Suprapubic skin (tissue), 4 donors: ENCODE measurements around the gene IFIH1. TPM values are rescaled to one million over a fixed set of nuclear protein-coding genes. Genes with fewer than 3 reads are reported as not detected.

Experiments
- DNase-seq, 2 donors: peaks; one replicate each; pipeline ENCODE4 v3.0.0-alpha.2; 2019; ENCODE audit warnings: low spot score in 2 of 2
- H3K27ac ChIP-seq: fragments of 200-600 bp; sonication (generic); one replicate; pipeline ENCODE4 v1.5.1; 2019
- H3K27me3 ChIP-seq: fragments of 200-600 bp; sonication (generic); one replicate; pipeline ENCODE4 v1.5.1; 2019
- H3K36me3 ChIP-seq: fragments of 200-600 bp; sonication (generic); one replicate; pipeline ENCODE4 v1.5.1; 2019
- H3K4me1 ChIP-seq: fragments of 200-600 bp; sonication (generic); one replicate; pipeline ENCODE4 v1.5.1; 2019
- H3K4me3 ChIP-seq: fragments of 200-600 bp; sonication (generic); one replicate; pipeline ENCODE4 v1.5.1; 2019; ENCODE audit warnings: mild to moderate bottlenecking
- H3K9me3 ChIP-seq: fragments of 200-600 bp; sonication (generic); one replicate; pipeline ENCODE4 v1.5.1; 2019
- EP300 ChIP-seq: sonication (generic); formaldehyde crosslinking; IDR thresholded peaks from one replicate; pipeline ENCODE4 v1.6.1; 2017; ENCODE audit warnings: antibody characterized with exemption
- POLR2A ChIP-seq, 2 donors: fragments of 450-650 bp; IDR thresholded peaks; one replicate each; pipeline ENCODE4 v1.6.1; 2017; ENCODE audit warnings: antibody characterized with exemption in 2 of 2, mild to moderate bottlenecking in 2 of 2, moderate library complexity in 2 of 2
- POLR2AphosphoS5 ChIP-seq, 3 donors: sonication (generic); formaldehyde crosslinking; IDR thresholded peaks; one replicate each; pipeline ENCODE4 v1.6.1; 2017; ENCODE audit warnings: antibody characterized with exemption in 3 of 3
- WGBS: methylation state at CpG from one replicate; pipeline ENCODE4 v1.1.5; 2018; 5-methylcytosine and 5-hydroxymethylcytosine counted together
- total RNA-seq, 4 donors: library from RNA; depleted of rRNA; stranded (reverse); fragments of >200 nt; gene quantifications; one replicate each; pipeline ENCODE4 v1.1.0, GENCODE V29; 2016
- TF ChIP-seq, protein P1 (sequence below), 2 donors: fragments of 200-600 bp in 1 of 2; fragments of 450-650 bp in 1 of 2; sonication (generic) in 1 of 2; IDR thresholded peaks; one replicate each; pipeline ENCODE4 v1.5.1; 2016 to 2019; ENCODE audit warnings: antibody characterized with exemption in 2 of 2, mild to moderate bottlenecking in 1 of 2, moderate library complexity in 1 of 2

Gene IFIH1
- total RNA-seq, 4 donors from 2014 or later, result 8.7 to 20.7 (median 16.2) TPM

DNA sequence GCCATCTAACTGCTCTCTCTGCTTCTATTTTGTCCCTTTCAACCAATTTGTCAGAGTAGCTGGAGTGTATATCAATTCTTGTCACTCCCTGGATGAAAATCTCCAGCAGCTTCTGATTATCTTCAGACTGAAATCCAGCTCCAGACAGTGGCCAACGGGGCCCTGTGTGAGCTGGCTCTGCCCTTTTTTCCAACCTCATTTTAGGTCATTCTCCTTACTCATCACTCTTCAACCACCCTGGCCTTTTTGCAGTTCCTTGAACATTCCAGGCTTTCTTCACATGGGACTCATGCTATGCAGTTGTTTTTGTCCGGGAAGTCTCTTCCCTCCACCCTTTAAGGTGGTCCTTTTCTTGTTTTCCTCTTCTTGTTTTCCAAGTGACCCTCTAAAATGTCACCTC lies 59.8 kb downstream of the IFIH1 start:
- Histone ChIP-seq H3K36me3 (no peaks in the 10 kb centered on the region), H3K9me3 (no peaks in the 10 kb centered on the region), H3K27ac (peak overlapping the region; percentile 21), H3K27me3 (no peaks in the 10 kb centered on the region), H3K4me1 (peaks cover 17% of the 10 kb centered on the region), H3K4me3 (no peak overlapping the region)
- DNase-seq, result no peak
- 52% methylated on average over 2 of the region's 2 CpGs for WGBS
- TF ChIP-seq POLR2A (IDR thresholded peaks at IDR 0.05), result no peak
- TF ChIP-seq EP300, result no peak
- no peak for TF ChIP-seq POLR2AphosphoS5 (IDR thresholded peaks at IDR 0.05)
- TF ChIP-seq, protein P1, sequence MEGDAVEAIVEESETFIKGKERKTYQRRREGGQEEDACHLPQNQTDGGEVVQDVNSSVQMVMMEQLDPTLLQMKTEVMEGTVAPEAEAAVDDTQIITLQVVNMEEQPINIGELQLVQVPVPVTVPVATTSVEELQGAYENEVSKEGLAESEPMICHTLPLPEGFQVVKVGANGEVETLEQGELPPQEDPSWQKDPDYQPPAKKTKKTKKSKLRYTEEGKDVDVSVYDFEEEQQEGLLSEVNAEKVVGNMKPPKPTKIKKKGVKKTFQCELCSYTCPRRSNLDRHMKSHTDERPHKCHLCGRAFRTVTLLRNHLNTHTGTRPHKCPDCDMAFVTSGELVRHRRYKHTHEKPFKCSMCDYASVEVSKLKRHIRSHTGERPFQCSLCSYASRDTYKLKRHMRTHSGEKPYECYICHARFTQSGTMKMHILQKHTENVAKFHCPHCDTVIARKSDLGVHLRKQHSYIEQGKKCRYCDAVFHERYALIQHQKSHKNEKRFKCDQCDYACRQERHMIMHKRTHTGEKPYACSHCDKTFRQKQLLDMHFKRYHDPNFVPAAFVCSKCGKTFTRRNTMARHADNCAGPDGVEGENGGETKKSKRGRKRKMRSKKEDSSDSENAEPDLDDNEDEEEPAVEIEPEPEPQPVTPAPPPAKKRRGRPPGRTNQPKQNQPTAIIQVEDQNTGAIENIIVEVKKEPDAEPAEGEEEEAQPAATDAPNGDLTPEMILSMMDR (IDR thresholded peaks at IDR 0.05), result no peak

DNA sequence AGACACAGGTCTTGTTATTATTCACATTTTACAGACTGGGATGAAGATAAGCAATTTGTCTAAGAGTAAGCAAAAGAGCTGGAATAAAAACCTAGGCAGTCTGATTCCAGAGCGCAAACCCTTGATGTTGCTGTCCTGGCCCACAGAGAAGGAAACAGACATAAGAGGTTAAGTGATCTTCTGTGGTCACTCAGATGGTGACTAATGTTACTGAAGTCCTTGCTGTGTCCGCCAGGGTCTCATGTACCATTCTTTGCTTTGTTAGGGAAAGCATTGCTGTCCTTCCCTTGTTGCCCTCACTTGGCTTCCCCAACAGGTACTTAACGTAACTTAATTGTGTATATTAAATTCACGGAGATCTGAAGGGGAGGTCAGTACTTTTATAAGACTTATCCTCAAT lies 60.3 kb downstream of the IFIH1 start:
- no peak for TF ChIP-seq POLR2AphosphoS5 (IDR thresholded peaks at IDR 0.05)
- TF ChIP-seq, protein P1 (IDR thresholded peaks at IDR 0.05), result no peak
- H3K27ac ChIP-seq, result peak overlapping the region; percentile 21
- no peaks in the 10 kb centered on the region for H3K27me3 ChIP-seq

DNA sequence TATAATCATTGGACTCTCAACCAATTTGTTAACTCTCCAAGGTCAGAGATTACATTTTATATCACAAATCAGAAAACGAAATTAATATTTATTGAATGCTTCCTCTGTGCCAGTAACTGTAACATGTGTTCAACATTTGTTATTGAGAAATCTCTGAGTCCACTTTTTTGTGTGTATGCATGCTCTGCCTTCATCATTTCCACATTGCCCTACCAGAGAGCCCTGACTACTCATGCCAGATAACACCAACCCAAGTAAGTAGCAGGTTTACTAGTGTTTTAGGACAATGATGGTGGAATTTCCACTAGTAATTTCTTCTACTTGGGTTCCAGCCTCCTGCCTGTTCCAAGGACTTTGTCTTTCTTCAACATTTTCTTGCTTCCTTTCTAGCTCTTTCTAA lies 61.1 kb downstream of the IFIH1 start:
- TF ChIP-seq, protein P1 (IDR thresholded peaks at IDR 0.05), result no peak
- TF ChIP-seq EP300 (no peak), POLR2AphosphoS5 (IDR thresholded peaks at IDR 0.05) (no peak)
- Histone ChIP-seq H3K4me1 (peaks cover 17% of the 10 kb centered on the region), H3K27ac (peak overlapping the region; percentile 21), H3K4me3 (no peak overlapping the region), H3K9me3 (no peaks in the 10 kb centered on the region), H3K27me3 (no peaks in the 10 kb centered on the region), H3K36me3 (no peaks in the 10 kb centered on the region)
- DNase-seq, result no peak
- WGBS, result 17% methylated on average over 1 of the region's 1 CpG

More for the DNA sequence above, 60.3 kb downstream of the IFIH1 start:
- H3K4me3 ChIP-seq, result no peak overlapping the region
- H3K4me1 ChIP-seq, result peaks cover 17% of the 10 kb centered on the region
- DNase-seq, result no peak
- no peaks in the 10 kb centered on the region for H3K36me3 ChIP-seq
- H3K9me3 ChIP-seq, result no peaks in the 10 kb centered on the region
- WGBS, result 79% methylated on average over 4 of the region's 4 CpGs

DNA sequence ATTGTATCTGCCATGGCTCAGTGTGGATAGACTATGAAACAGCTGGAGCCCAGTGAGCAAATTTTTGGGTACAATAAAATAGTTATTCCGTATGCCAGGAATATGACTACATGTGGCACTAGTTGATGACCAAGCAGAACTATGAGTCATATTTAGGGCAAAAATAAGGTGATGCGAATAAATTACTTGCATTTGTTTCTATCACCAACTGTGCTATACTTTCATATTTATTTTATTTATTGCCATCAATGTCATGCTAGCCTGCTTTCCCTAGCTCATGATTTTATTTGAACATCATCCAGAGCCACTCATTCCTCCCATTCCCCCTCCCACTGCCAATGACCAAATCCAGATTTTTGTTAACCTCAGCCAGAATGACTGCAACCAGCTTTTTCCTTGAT lies 61.9 kb downstream of the IFIH1 start:
- Histone ChIP-seq H3K9me3 (no peaks in the 10 kb centered on the region), H3K27ac (no peak overlapping the region), H3K4me1 (peaks cover 13% of the 10 kb centered on the region), H3K36me3 (no peaks in the 10 kb centered on the region), H3K4me3 (no peak overlapping the region), H3K27me3 (no peaks in the 10 kb centered on the region)
- 44% methylated on average over 2 of the region's 2 CpGs for WGBS
- TF ChIP-seq POLR2AphosphoS5 (IDR thresholded peaks at IDR 0.05) (no peak), POLR2A (IDR thresholded peaks at IDR 0.05) (no peak), EP300 (no peak)
- TF ChIP-seq, protein P1 (IDR thresholded peaks at IDR 0.05), result no peak
- DNase-seq, result no peak

DNA sequence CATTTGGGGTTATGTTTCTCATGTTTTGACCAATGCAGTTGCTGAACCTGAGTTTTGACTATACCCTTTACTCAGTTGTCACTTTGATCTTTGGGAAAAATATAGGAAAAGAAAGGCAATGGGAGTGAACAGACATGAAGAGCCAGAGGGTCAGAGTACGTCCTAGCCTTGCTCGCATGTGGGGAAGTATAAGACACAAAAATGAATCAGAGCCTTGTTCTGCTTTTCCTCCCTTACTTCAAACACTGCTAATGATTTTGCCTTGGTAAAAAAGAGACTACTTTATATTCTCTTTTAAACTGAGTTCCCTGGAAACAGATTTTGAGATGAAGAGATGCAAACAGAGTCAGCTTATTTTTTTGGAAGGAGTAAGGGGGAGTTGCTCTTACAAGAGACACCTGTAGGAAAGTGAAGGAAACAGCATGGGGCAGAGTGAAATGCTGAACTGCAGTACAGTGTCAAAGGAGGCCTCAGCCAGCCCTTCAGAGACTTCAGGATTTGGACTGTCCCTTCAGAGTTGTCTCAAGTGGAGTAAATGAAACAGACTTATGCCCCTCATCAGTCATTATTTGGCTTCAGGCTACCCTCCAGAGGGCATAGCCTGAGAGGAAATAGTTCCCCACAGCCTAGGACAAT lies 64.1 kb downstream of the IFIH1 start:
- H3K27ac ChIP-seq, result no peak overlapping the region
- 77% methylated on average over 2 of the region's 2 CpGs for WGBS
- H3K36me3 ChIP-seq, result no peaks in the 10 kb centered on the region
- no peak for DNase-seq
- H3K4me3 ChIP-seq, result no peak overlapping the region
- TF ChIP-seq, protein P1 (IDR thresholded peaks at IDR 0.05), result no peak
- TF ChIP-seq EP300 (no peak), POLR2AphosphoS5 (IDR thresholded peaks at IDR 0.05) (no peak)
- no peaks in the 10 kb centered on the region for H3K4me1 ChIP-seq
- no peaks in the 10 kb centered on the region for H3K27me3 ChIP-seq
- H3K9me3 ChIP-seq, result no peaks in the 10 kb centered on the region
